Neuronal stem cell (in vitro differentiated cells): ENCODE data around the gene IRF6. TPM values are rescaled to one million over a fixed set of nuclear protein-coding genes. Genes with fewer than 3 reads are reported as not detected.

Experiments
- DNase-seq: peaks from one replicate; pipeline ENCODE4 v3.0.0-alpha.2; 2013; ENCODE audit warnings: low spot score
- H2AFZ ChIP-seq: one replicate; pipeline ENCODE4 v1.6.1; 2013; ENCODE audit warnings: mild to moderate bottlenecking, low read length, inconsistent platforms
- H2AK5ac ChIP-seq: 2 replicates; pipeline ENCODE4 v1.6.1; 2013; ENCODE audit warnings: low read depth, mild to moderate bottlenecking, inconsistent platforms, low read length, moderate library complexity, mixed read lengths
- H2BK120ac ChIP-seq: 2 replicates; pipeline ENCODE4 v1.6.1; 2013; ENCODE audit warnings: low read depth, mild to moderate bottlenecking, inconsistent platforms, low read length, moderate library complexity, mixed read lengths
- H2BK12ac ChIP-seq: one replicate; pipeline ENCODE4 v1.6.1; 2013; ENCODE audit warnings: low read length, inconsistent platforms
- H2BK15ac ChIP-seq: 2 replicates; pipeline ENCODE4 v1.6.1; 2013; ENCODE audit warnings: mild to moderate bottlenecking, low read length, inconsistent platforms, mixed read lengths
- H2BK5ac ChIP-seq: one replicate; pipeline ENCODE4 v1.6.1; 2013; ENCODE audit warnings: inconsistent platforms, mild to moderate bottlenecking, low read length, moderate library complexity
- H3K14ac ChIP-seq: one replicate; pipeline ENCODE4 v1.6.1; 2013; ENCODE audit warnings: low read length, inconsistent platforms
- H3K18ac ChIP-seq: 2 replicates; pipeline ENCODE4 v1.6.1; 2013; ENCODE audit warnings: low read length, inconsistent platforms
- H3K23ac ChIP-seq: 2 replicates; pipeline ENCODE4 v1.6.1; 2013; ENCODE audit warnings: low read depth, mild to moderate bottlenecking, mixed read lengths, low read length, inconsistent platforms; ENCODE audit not compliant: poor library complexity
- H3K27ac ChIP-seq: replicated peaks from 3 replicates; pipeline ENCODE4 v1.5.1; 2013; ENCODE audit warnings: low read length, inconsistent platforms
- H3K27me3 ChIP-seq, 3 experiments: 2 replicates each; pipeline ENCODE4 v1.6.1; 2013; ENCODE audit warnings: low read length in 3 of 3, mild to moderate bottlenecking in 2 of 3, inconsistent platforms in 1 of 3, low read depth in 1 of 3, mixed read lengths in 1 of 3, moderate library complexity in 1 of 3; ENCODE audit not compliant: control insufficient read depth in 3 of 3, insufficient read depth in 3 of 3
- H3K36me3 ChIP-seq, 2 donors: replicated peaks in 1 of 2; 2 replicates each; pipeline ENCODE4 v1.6.1; 2013; ENCODE audit warnings: low read length in 2 of 2; ENCODE audit not compliant: control insufficient read depth in 2 of 2, insufficient read depth in 2 of 2
- H3K4ac ChIP-seq: 2 replicates; pipeline ENCODE4 v1.6.1; 2013; ENCODE audit warnings: inconsistent platforms, mild to moderate bottlenecking, low read length, moderate library complexity
- H3K4me1 ChIP-seq, 2 donors: 1 replicate in 1 of 2; 2 replicates in 1 of 2; pipeline ENCODE4 v1.6.1; 2013; ENCODE audit warnings: low read length in 2 of 2, low read depth in 1 of 2; ENCODE audit not compliant: control insufficient read depth in 2 of 2, insufficient read depth in 1 of 2
- H3K4me2 ChIP-seq: one replicate; pipeline ENCODE4 v1.6.1; 2013; ENCODE audit warnings: mild to moderate bottlenecking, low read length, inconsistent platforms; ENCODE audit not compliant: insufficient read depth, poor library complexity, severe bottlenecking
- H3K4me3 ChIP-seq, 2 donors: 2 replicates each; pipeline ENCODE4 v1.5.1; 2013; ENCODE audit warnings: low read length in 2 of 2, mild to moderate bottlenecking in 2 of 2, inconsistent platforms in 1 of 2, moderate library complexity in 1 of 2
- H3K79me1 ChIP-seq: one replicate; pipeline ENCODE4 v1.6.1; 2013; ENCODE audit warnings: low read depth, mild to moderate bottlenecking, inconsistent platforms, low read length, moderate library complexity
- H3K9ac ChIP-seq: one replicate; pipeline ENCODE4 v1.6.1; 2013; ENCODE audit warnings: mild to moderate bottlenecking, low read depth, low read length, inconsistent platforms; ENCODE audit not compliant: poor library complexity
- H3K9me3 ChIP-seq, 2 donors: replicated peaks in 1 of 2; 2 replicates each; pipeline versions ENCODE3 to v1.6.1; 2013; ENCODE audit warnings: low read length in 2 of 2, mild to moderate bottlenecking in 2 of 2, inconsistent platforms in 1 of 2, low read depth in 1 of 2, mixed read lengths in 1 of 2, moderate library complexity in 1 of 2; ENCODE audit not compliant: control insufficient read depth in 2 of 2, insufficient read depth in 1 of 2
- H4K8ac ChIP-seq: one replicate; pipeline ENCODE4 v1.6.1; 2013; ENCODE audit warnings: low read depth, mild to moderate bottlenecking, inconsistent platforms, low read length, moderate library complexity
- H4K91ac ChIP-seq: one replicate; pipeline ENCODE4 v1.6.1; 2013; ENCODE audit warnings: low read length, low read depth, mild to moderate bottlenecking, inconsistent platforms; ENCODE audit not compliant: poor library complexity
- WGBS, 2 donors: extraction: QIAGEN DNeasy Blood & Tissue Kit; methylation state at CpG; one replicate each; pipeline ENCODE4 v1.1.7; 2013; ENCODE audit warnings: missing lambda C conversion rate in 2 of 2, mixed read lengths in 1 of 2; ENCODE audit not compliant: insufficient read length in 2 of 2, insufficient replicate concordance in 1 of 2; ENCODE audit errors: extremely low coverage in 2 of 2; 5-methylcytosine and 5-hydroxymethylcytosine counted together
- polyA plus RNA-seq, 2 experiments: library from polyadenylated mRNA; stranded (reverse); fragments of 200-250 nt; gene quantifications; one replicate each; pipeline ENCODE4 v1.2.3, GENCODE V29; 2013

IRF6 gene
- 0.01 TPM for polyA plus RNA-seq (2013, experiment 1 of 2)
- 0.03 TPM for polyA plus RNA-seq (2013, experiment 2 of 2)

DNA sequence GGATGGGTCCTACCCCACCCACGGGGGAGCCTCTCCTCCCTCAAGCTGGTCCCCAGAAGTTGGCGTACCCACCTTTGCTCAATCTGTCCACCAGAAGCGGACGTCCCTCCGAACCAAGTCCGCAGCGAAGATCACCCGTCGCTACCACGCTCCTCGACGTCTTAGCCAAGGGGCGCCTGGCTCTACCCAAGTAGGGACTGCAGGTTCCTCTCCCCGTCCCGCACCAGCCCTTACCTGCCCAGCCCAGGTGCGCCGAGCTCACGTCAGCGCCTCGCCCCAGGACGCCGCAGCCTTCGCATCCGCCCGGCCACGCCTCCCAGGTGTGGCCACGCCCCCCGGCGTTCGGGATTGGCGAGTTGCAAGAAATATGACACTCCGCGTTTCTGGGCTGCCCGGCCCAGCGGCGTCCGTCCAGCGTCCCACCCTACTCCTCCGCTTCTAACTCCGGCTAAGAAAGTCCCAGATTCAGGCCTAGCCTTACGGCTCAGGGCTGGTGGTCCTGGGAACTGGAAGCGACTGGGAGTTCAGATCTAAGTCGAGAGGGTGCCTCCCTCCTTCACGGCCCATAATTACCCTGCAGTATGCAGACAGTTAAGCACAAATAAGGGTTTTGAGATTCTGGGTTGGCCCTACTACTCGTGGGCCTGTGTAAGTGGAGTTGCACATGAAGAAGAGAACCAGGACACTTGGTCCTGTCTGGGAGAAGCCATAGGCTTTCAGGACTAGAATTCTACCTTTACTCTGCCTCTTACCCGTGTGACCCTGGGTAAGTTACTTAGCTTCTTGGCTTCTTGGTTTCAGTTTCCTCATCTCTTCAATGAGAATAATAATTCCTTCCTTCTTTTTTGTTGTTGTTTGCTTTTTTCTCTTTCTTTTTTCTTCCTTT, at the start of gene IRF6:
IRF6 (minus strand) TSS at position 268 of the 886 bp plus-strand sequence. CDS start 4,729 bp downstream, outside the sequence.
- WGBS, 2 donors, result no CpG with 5 or more reads among the region's 46 CpGs
- Histone ChIP-seq H2BK12ac (no peak within 1 kb of the TSS), H3K14ac (no peak within 1 kb of the TSS), H4K8ac (no peak within 1 kb of the TSS), H3K4me2 (peak within 1 kb of the TSS; percentile 58), H3K9me3 (peaks cover 0 to 4% of the 10 kb centered on the region in 2 donors), H3K23ac (peak within 1 kb of the TSS; percentile 28), H2BK120ac (no peak within 1 kb of the TSS), H3K18ac (peak within 1 kb of the TSS; percentile 6), H3K4me1 (peaks cover 4 to 8% of the 10 kb centered on the region in 2 donors), H3K4ac (no peak within 1 kb of the TSS), H3K4me3 (peak within 1 kb of the TSS; percentile 4 to 77), H2BK5ac (no peak within 1 kb of the TSS), H4K91ac (no peak within 1 kb of the TSS), H3K27me3 (peaks cover 0 to 57% (median 21%) of the 10 kb centered on the region in 3 experiments), H3K36me3 (no peaks in the 10 kb centered on the region), H2AFZ (peak within 1 kb of the TSS; percentile 79), H3K9ac (no peak within 1 kb of the TSS), H3K79me1 (no peaks in the 10 kb centered on the region), H2AK5ac (no peak within 1 kb of the TSS), H3K27ac (no peak within 1 kb of the TSS), H2BK15ac (no peak within 1 kb of the TSS)
- peak; percentile 51 for DNase-seq

DNA sequence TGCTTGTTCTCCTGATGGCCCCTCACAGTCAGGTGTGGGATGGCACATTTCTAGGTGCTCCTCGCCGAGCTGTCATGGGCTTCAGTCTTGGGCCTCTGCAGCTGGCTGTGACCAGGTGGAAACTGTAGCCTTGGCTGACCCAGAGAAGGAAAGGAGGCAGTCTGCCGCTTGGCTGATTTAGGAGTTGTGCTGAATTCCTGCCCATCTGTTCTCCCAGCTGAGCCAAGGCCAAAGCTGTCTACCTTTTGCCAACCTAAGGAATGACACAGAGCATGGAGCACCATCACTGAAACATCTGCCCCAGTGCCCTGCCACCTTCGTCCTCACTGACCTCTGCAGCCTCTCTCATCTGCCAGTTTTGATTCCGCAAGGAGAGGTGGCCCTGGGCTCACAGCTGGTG, 49.7 kb upstream of the IRF6 start:
- H3K14ac ChIP-seq, result no peak overlapping the region
- no peak overlapping the region for H2BK12ac ChIP-seq
- no peak overlapping the region for H2BK15ac ChIP-seq
- H3K4me3 ChIP-seq, result no peak overlapping the region
- DNase-seq, result no peak
- H2AK5ac ChIP-seq, result no peak overlapping the region
- no peaks in the 10 kb centered on the region for H3K4me1 ChIP-seq
- H3K23ac ChIP-seq, result no peak overlapping the region
- no peak overlapping the region for H3K27ac ChIP-seq
- no peak overlapping the region for H3K9ac ChIP-seq
- no peaks in the 10 kb centered on the region for H3K79me1 ChIP-seq
- no peak overlapping the region for H2AFZ ChIP-seq
- peaks cover 12 to 44% of the 10 kb centered on the region in 2 donors for H3K36me3 ChIP-seq
- no peaks in the 10 kb centered on the region for H3K9me3 ChIP-seq
- no peak overlapping the region for H4K8ac ChIP-seq
- H3K18ac ChIP-seq, result no peak overlapping the region
- H4K91ac ChIP-seq, result no peak overlapping the region
- no peak overlapping the region for H3K4me2 ChIP-seq
- H3K27me3 ChIP-seq, result no peaks in the 10 kb centered on the region
- no peak overlapping the region for H2BK5ac ChIP-seq
- no CpG with 5 or more reads among the region's 5 CpGs for WGBS, 2 donors
- no peak overlapping the region for H3K4ac ChIP-seq
- no peak overlapping the region for H2BK120ac ChIP-seq

DNA sequence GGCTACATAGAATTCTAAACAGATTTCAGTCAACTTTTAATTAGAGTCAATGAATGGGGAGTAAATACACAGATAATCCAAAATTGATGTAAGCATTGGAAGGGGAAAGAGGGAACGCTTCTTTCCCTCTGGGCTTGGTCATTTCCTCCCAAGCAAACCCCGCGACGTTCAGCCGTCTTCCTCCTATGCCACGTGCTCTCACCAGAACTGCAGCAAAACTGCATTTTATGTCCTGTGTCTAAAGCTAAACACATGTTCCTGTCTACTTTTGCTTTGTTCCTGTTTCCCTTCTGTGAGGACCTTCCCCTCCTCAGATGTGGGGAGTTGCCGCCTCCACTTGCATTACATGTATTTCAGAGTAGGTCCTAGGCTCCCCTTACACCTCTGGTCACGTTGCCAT, 49.1 kb upstream of the IRF6 start:
- H3K4me3 ChIP-seq, result no peak overlapping the region
- DNase-seq, result no peak
- H2AFZ ChIP-seq, result no peak overlapping the region
- H3K4me1 ChIP-seq, result no peaks in the 10 kb centered on the region
- no peak overlapping the region for H3K4me2 ChIP-seq
- H4K8ac ChIP-seq, result no peak overlapping the region
- H3K27me3 ChIP-seq, result no peaks in the 10 kb centered on the region
- H3K14ac ChIP-seq, result no peak overlapping the region
- no peaks in the 10 kb centered on the region for H3K79me1 ChIP-seq
- no peak overlapping the region for H3K9ac ChIP-seq
- no peak overlapping the region for H3K27ac ChIP-seq
- no peak overlapping the region for H2BK15ac ChIP-seq
- WGBS, 2 donors, result no CpG with 5 or more reads among the region's 8 CpGs
- H3K18ac ChIP-seq, result no peak overlapping the region
- H4K91ac ChIP-seq, result no peak overlapping the region
- no peak overlapping the region for H2BK120ac ChIP-seq
- H3K36me3 ChIP-seq, result peaks cover 12 to 50% of the 10 kb centered on the region in 2 donors
- no peak overlapping the region for H3K23ac ChIP-seq
- no peak overlapping the region for H3K4ac ChIP-seq
- no peak overlapping the region for H2AK5ac ChIP-seq
- H2BK5ac ChIP-seq, result no peak overlapping the region
- H3K9me3 ChIP-seq, result no peaks in the 10 kb centered on the region
- H2BK12ac ChIP-seq, result no peak overlapping the region

DNA sequence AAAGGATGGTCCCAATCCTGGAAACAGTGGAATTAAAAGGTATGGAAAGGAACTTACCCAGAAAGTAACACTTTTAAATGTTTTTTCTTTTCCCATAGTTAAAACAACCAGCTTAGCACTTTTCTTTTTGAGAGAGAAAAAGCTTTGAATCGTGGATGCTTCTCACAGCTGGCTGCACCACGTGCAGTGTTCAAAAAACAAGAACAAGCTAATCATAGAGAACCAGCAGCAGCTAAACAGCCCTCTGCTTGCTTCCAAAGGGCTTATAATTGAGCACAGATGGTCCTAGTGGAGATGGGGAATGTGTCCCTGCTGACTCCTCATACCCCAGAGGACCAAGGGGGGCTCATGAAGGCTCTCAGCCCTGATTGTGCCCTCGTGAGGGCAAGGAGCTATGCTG, 48.3 kb upstream of the IRF6 start:
- no peaks in the 10 kb centered on the region for H3K9me3 ChIP-seq
- DNase-seq, result no peak
- H2BK5ac ChIP-seq, result no peak overlapping the region
- no peak overlapping the region for H2BK12ac ChIP-seq
- H3K14ac ChIP-seq, result no peak overlapping the region
- no peak overlapping the region for H3K9ac ChIP-seq
- H3K23ac ChIP-seq, result no peak overlapping the region
- no peak overlapping the region for H2BK120ac ChIP-seq
- no peak overlapping the region for H2AFZ ChIP-seq
- no peaks in the 10 kb centered on the region for H3K27me3 ChIP-seq
- H3K36me3 ChIP-seq, result peaks cover 12 to 58% of the 10 kb centered on the region in 2 donors
- H3K4ac ChIP-seq, result no peak overlapping the region
- H4K8ac ChIP-seq, result no peak overlapping the region
- no peaks in the 10 kb centered on the region for H3K4me1 ChIP-seq
- H4K91ac ChIP-seq, result no peak overlapping the region
- WGBS, 2 donors, result no CpG with 5 or more reads among the region's 3 CpGs
- no peak overlapping the region for H2AK5ac ChIP-seq
- H3K18ac ChIP-seq, result peak overlapping the region; percentile 45
- no peak overlapping the region for H3K4me2 ChIP-seq
- H3K4me3 ChIP-seq, result no peak overlapping the region
- no peak overlapping the region for H3K27ac ChIP-seq
- no peaks in the 10 kb centered on the region for H3K79me1 ChIP-seq
- H2BK15ac ChIP-seq, result no peak overlapping the region
